SIG-M5 treated with dmso at 0.1 percent for 504 hours (cell line): ENCODE data around the gene PLEKHG5.
"Not testable (repeated sequence)": the region's sequence is repeated elsewhere in the genome, so short reads cannot be mapped to it uniquely, and the experiment has no call there.

Experiments used
- DNase-seq: peaks from one replicate; lab custom pipeline; 2025; ENCODE audit not compliant: unreplicated experiment; lab: John Stamatoyannopoulos, UW

PLEKHG5 gene

GRCh38 chr1:6447016-6447817 lies 44.2 kb downstream of the PLEKHG5 start:
- DNase-seq, result no peak

GRCh38 chr1:6446665-6447015 lies 44.8 kb downstream of the PLEKHG5 start:
- DNase-seq, result no peak

- DNase-seq, result not testable (repeated sequence)
Measured at GRCh38 chr1:6445929-6446328, 45.5 kb downstream of the PLEKHG5 start.

GRCh38 chr1:6445062-6445763 lies 46.3 kb downstream of the PLEKHG5 start:
- no peak for DNase-seq

GRCh38 chr1:6444377-6444776 lies 47.1 kb downstream of the PLEKHG5 start:
- no peak for DNase-seq

- DNase-seq, result no peak
Measured at GRCh38 chr1:6443339-6444115, 47.9 kb downstream of the PLEKHG5 start.

GRCh38 chr1:6441586-6441985 lies 49.9 kb downstream of the PLEKHG5 start:
- DNase-seq, result no peak

- peak; percentile 30 for DNase-seq
Measured at GRCh38 chr1:6440198-6441126, 51.0 kb downstream of the PLEKHG5 start.

- DNase-seq, result peak; percentile 43
Measured at GRCh38 chr1:6438047-6438525, 53.4 kb downstream of the PLEKHG5 start.

GRCh38 chr1:6437012-6437700 lies 54.3 kb downstream of the PLEKHG5 start:
- not testable (repeated sequence) for DNase-seq

- DNase-seq, result not testable (repeated sequence)
Measured at GRCh38 chr1:6436277-6436676, 55.2 kb downstream of the PLEKHG5 start.

GRCh38 chr1:6435547-6435946 lies 55.9 kb downstream of the PLEKHG5 start:
- no peak for DNase-seq

GRCh38 chr1:6435129-6435528 lies 56.3 kb downstream of the PLEKHG5 start:
- no peak for DNase-seq

- no peak for DNase-seq
Measured at GRCh38 chr1:6434186-6434585, 57.3 kb downstream of the PLEKHG5 start.

GRCh38 chr1:6431645-6432579 lies 59.6 kb downstream of the PLEKHG5 start:
- DNase-seq, result not testable (repeated sequence)

- DNase-seq, result not testable (repeated sequence)
Measured at GRCh38 chr1:6429660-6430411, 61.6 kb downstream of the PLEKHG5 start.

- DNase-seq, result not testable (repeated sequence)
Measured at GRCh38 chr1:6428453-6428852, 63.0 kb downstream of the PLEKHG5 start.
